ENCODE measurements around the gene EIF5AL1. TPM values are rescaled to one million over a fixed set of nuclear protein-coding genes. Genes with fewer than 3 reads are reported as not detected.
A peak's percentile ranks its signal among the peaks of the same experiment; 100 is the strongest.
"Not testable (repeated sequence)": the region's sequence is repeated elsewhere in the genome, so short reads cannot be mapped to it uniquely, and the experiment has no call there.

EIF5AL1 gene
- total RNA-seq: 1 to 10 TPM in 1 of 5 experiments, under 1 TPM in 3, not detected in 1; 0.15 to 1.0 (median 0.48) TPM
- under 1 TPM; 0.06 to 0.32 TPM for polyA plus RNA-seq
- total RNA-seq: 3.1 reads per million, percentile 16 among the genes with 10 or more reads in this experiment

DNA sequence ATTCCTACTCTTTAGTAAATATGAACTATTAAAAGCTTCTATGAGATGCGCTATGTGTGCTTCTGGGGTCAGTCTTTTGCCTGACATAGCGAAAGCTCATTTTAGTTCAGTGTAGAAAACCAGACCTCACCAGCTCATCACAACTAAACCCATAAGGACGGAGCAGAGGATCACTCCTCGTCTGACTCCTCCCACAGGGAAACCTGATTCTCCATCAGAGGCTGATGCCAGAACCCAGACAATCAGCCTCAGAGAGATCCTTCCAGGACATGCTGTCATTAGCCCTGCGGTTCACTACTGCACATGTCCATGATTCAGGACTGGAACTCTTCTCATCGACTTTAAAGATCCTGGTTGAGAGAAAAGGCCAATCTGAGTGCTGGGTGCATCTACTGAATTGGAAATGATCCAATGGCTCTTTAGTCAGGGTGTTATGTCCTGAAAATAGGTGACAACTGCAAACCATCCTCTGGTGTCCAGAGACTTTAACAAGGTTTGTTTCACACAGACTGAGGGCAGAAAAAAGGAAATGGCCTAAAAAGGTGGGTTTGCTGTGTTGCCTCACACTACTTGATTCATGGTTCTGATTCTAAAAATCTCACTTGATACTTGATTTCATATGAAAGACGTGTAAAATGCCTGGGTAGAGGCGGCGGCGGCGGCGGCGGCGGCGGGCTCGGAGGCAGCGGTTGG is at the start of gene EIF5AL1:
Gene EIF5AL1, plus strand, starts transcription at position 643 of the 693 bp plus-strand sequence. CDS start 117 bp downstream, outside the sequence.
- H3K27me3 Mint-ChIP-seq: peaks cover 0 to 23% (median 4%) of the 10 kb centered on the region in 5 donors

DNA sequence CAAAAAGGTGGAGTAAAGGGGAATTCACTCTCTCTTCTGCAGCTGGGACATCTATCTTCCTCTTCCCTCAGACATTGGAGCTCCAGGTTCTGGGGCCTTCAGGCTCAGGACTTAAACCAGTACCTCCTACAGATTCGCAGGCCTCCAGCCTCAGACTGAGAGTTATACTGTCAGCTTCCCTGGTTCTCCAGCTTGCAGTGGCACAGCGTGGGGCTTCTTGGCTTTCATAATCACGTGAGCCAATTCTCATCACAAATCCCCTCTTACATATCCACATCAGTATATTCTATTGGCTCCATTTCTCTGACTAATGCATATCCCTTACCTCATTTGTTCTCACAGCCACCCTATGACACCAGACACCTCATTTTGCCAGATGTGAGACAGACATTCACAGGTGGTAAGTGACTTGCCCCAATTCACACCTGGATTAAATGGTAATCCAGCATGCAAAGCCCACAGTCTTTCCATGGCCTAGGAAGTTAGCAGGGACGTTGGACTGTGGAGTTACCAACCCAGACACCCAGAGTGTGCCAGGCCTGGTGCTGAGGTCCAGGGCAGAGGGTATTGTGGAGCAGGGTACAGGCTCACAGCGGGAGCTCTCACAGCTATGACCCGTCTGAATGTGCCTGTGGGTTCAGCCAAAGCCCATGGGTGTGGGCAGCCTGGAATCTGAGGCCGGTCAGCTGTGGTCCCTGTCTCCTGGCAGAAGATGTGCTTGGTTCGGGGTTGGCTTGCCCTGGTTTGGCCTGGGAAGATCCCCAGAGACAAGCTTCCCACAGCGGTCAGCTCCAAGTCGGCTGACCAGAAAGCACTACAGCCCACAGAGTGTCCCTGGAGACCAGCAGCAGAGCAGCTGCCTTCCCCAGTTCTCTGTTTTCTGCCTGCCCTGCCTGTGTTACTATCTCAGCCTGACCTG is 48.5 kb upstream of the EIF5AL1 start:
- intact Hi-C loops (cut with micrococcal nuclease): no loop called here
- H3K27me3 Mint-ChIP-seq: peaks cover 0 to 9% (median 0%) of the 10 kb centered on the region in 5 donors
- ChIA-PET POLR2A (interaction anchor here (1.1 kb wide), 1 partner anchor 18 kb away, joined by 3 read pairs; no protein-coding TSS in a partner anchor), CTCF (interaction anchor here (1.0 kb wide), 1 partner anchor 90 kb away, joined by 5 read pairs; no protein-coding TSS in a partner anchor)
- H3K27me3 ChIP-seq (ENCODE audit: control insufficient read depth in 2 of 2, insufficient read depth in 2 of 2, low read length in 2 of 2): no peaks in the 10 kb centered on the region
- H3K4me1 Mint-ChIP-seq: peaks cover 0 to 2% (median 0%) of the 10 kb centered on the region in 7 donors
- H3K36me3 ChIP-seq (ENCODE audit: control insufficient read depth in 2 of 3, insufficient read depth in 3 of 3, low read length in 3 of 3): no peaks in the 10 kb centered on the region
- ATAC-seq (no peak), DNase-seq (no peak)
- no peak overlapping the region for H3K27ac Mint-ChIP-seq
- no peaks in the 10 kb centered on the region for H3K4me1 ChIP-seq (ENCODE audit: control insufficient read depth in 2 of 2, insufficient read depth in 2 of 2, low read length in 2 of 2)
- H3K9me3 Mint-ChIP-seq: no peaks in the 10 kb centered on the region
- H3K9me3 ChIP-seq (ENCODE audit: control insufficient read depth in 2 of 3, low read length in 3 of 3): no peaks in the 10 kb centered on the region
- no peak overlapping the region for H3K27ac ChIP-seq (ENCODE audit: low read depth, low read length)
- H3K4me3 ChIP-seq (ENCODE audit: low read length): no peak overlapping the region
- no peaks in the 10 kb centered on the region for H3K36me3 Mint-ChIP-seq
- no peak overlapping the region for H3K4me3 Mint-ChIP-seq

More for the DNA sequence above, at the start of gene EIF5AL1:
- H3K4me1 Mint-ChIP-seq; intact Hi-C loops (cut with micrococcal nuclease); H3K27ac Mint-ChIP-seq; H3K27me3 ChIP-seq (ENCODE audit: control insufficient read depth in 2 of 2, insufficient read depth in 2 of 2, low read length in 2 of 2); H3K4me3 Mint-ChIP-seq; H3K27ac ChIP-seq (ENCODE audit: low read depth, low read length); H3K36me3 ChIP-seq (ENCODE audit: control insufficient read depth in 2 of 3, insufficient read depth in 3 of 3, low read length in 3 of 3); CTCF ChIA-PET; ATAC-seq; H3K4me3 ChIP-seq (ENCODE audit: low read length); DNase-seq; H3K4me1 ChIP-seq (ENCODE audit: control insufficient read depth in 2 of 2, insufficient read depth in 2 of 2, low read length in 2 of 2); POLR2A ChIA-PET; H3K9me3 Mint-ChIP-seq; H3K9me3 ChIP-seq (ENCODE audit: control insufficient read depth in 2 of 3, low read length in 3 of 3); H3K36me3 Mint-ChIP-seq: not testable (repeated sequence)

- CTCF ChIA-PET: interaction anchor here (0.6 kb wide), 1 partner anchor 105 kb away, joined by 3 read pairs; no protein-coding TSS in a partner anchor
- no peak for ATAC-seq
- intact Hi-C loops (cut with micrococcal nuclease): no loop called here
Observed at GRCh38 chr10:79465341-79465740, 47.0 kb upstream of the EIF5AL1 start.

DNA sequence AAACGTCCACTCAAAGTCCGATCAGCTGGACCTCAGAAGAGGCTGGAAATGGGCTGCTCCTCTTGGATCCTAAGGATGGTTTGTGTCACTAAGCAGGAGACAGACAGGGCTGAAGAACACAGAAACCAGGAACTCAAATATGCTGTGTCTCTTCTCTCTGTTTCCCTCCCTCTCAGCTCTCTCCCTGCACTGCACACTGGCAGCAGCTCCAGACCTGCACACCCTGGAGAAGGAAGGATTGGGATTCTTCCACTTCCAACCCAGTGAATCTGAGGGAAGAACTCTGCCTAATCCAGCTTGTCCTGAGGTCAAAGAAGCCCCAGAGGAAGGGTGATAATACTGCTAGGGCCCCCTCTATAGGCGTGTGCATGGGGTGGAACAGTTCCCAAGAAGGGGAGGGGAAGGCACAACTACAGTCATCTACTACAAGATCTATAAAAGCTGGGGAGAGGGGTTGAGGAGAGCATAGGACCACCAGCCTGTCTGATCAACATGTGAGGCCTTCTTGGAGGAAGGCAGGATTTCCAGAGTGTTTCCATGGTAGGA is 44.2 kb upstream of the EIF5AL1 start:
- Mint-ChIP-seq H3K4me3 (no peak overlapping the region), H3K36me3 (no peaks in the 10 kb centered on the region), H3K27ac (peak overlapping the region in 1 of 9 donors; percentile 48), H3K9me3 (no peaks in the 10 kb centered on the region), H3K4me1 (peaks cover 0 to 2% (median 0%) of the 10 kb centered on the region in 7 donors), H3K27me3 (peaks cover 0 to 21% (median 2%) of the 10 kb centered on the region in 5 donors)
- H3K27ac ChIP-seq (ENCODE audit: low read depth, low read length): no peak overlapping the region
- H3K4me3 ChIP-seq (ENCODE audit: low read length): no peak overlapping the region
- ATAC-seq (peak; percentile 41), DNase-seq (no peak)
- no peaks in the 10 kb centered on the region for H3K27me3 ChIP-seq (ENCODE audit: control insufficient read depth in 2 of 2, insufficient read depth in 2 of 2, low read length in 2 of 2)
- no peaks in the 10 kb centered on the region for H3K36me3 ChIP-seq (ENCODE audit: control insufficient read depth in 2 of 3, insufficient read depth in 3 of 3, low read length in 3 of 3)
- POLR2A ChIA-PET: no interaction called here
- intact Hi-C loops (cut with micrococcal nuclease): no loop called here
- no peaks in the 10 kb centered on the region for H3K4me1 ChIP-seq (ENCODE audit: control insufficient read depth in 2 of 2, insufficient read depth in 2 of 2, low read length in 2 of 2)
- H3K9me3 ChIP-seq (ENCODE audit: control insufficient read depth in 2 of 3, low read length in 3 of 3): no peaks in the 10 kb centered on the region
- CTCF ChIA-PET: interaction anchor here (0.7 to 3.3 kb wide), 7 partner anchors 14 to 175 kb away, joined by 3 to 22 read pairs (median 3); no protein-coding TSS in a partner anchor

More at GRCh38 chr10:79465341-79465740, 47.0 kb upstream of the EIF5AL1 start:
- Mint-ChIP-seq H3K27ac (no peak overlapping the region), H3K27me3 (peaks cover 0 to 7% (median 0%) of the 10 kb centered on the region in 5 donors), H3K36me3 (no peaks in the 10 kb centered on the region), H3K4me3 (no peak overlapping the region), H3K4me1 (peaks cover 0 to 2% (median 0%) of the 10 kb centered on the region in 7 donors), H3K9me3 (no peaks in the 10 kb centered on the region)
- POLR2A ChIA-PET: no interaction called here
- H3K36me3 ChIP-seq (ENCODE audit: control insufficient read depth in 2 of 3, insufficient read depth in 3 of 3, low read length in 3 of 3): no peaks in the 10 kb centered on the region
- H3K9me3 ChIP-seq (ENCODE audit: control insufficient read depth in 2 of 3, low read length in 3 of 3): no peaks in the 10 kb centered on the region
- no peaks in the 10 kb centered on the region for H3K27me3 ChIP-seq (ENCODE audit: control insufficient read depth in 2 of 2, insufficient read depth in 2 of 2, low read length in 2 of 2)
- DNase-seq: no peak
- H3K4me1 ChIP-seq (ENCODE audit: control insufficient read depth in 2 of 2, insufficient read depth in 2 of 2, low read length in 2 of 2): no peaks in the 10 kb centered on the region
- no peak overlapping the region for H3K27ac ChIP-seq (ENCODE audit: low read depth, low read length)
- no peak overlapping the region for H3K4me3 ChIP-seq (ENCODE audit: low read length)

DNA sequence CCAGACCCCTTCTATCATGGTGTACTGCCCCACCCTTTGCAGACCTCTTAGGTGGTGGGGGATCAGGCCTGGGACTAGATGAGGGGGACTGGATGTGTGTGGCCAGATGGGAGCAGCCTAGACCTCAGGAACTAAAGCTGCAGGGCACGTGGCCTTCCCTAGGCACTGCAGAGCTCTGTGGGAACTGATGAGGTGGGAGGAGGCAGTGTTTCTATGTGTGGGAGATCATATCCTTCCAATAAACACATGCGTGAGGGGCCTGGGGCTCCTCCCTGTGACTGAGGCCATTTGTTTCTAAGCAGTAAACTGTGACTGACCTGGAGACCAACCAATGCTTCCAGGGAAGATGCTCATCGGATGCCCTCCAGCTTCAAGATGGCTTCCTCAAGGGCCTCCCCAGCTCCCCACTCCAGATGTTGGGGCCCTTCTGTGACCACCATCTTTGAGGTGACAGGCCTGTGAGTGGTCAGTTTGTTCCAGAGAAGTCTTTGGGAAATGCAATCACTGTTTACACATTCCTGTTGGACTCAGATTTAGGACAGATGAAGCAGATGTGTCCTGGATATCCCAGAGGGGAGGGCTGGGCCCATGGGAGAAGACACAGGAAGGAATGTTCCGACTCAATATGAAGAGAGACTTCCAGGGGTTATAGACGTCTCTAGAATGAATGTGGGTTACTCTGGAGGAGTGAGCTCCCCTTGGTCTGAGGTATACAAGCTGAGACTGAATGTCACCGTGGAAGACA is 43.3 kb upstream of the EIF5AL1 start:
- H3K9me3 Mint-ChIP-seq: no peaks in the 10 kb centered on the region
- intact Hi-C loops (cut with micrococcal nuclease): no loop called here

GRCh38 chr10:79470096-79470495 is 42.2 kb upstream of the EIF5AL1 start:
- no peaks in the 10 kb centered on the region for H3K27me3 ChIP-seq (ENCODE audit: control insufficient read depth in 2 of 2, insufficient read depth in 2 of 2, low read length in 2 of 2)
- H3K36me3 ChIP-seq (ENCODE audit: control insufficient read depth in 2 of 3, insufficient read depth in 3 of 3, low read length in 3 of 3): no peaks in the 10 kb centered on the region
- H3K4me3 ChIP-seq (ENCODE audit: low read length): no peak overlapping the region
- H3K36me3 Mint-ChIP-seq: no peaks in the 10 kb centered on the region
- no peaks in the 10 kb centered on the region for H3K9me3 ChIP-seq (ENCODE audit: control insufficient read depth in 2 of 3, low read length in 3 of 3)
- intact Hi-C loops (cut with micrococcal nuclease): no loop called here
- H3K4me3 Mint-ChIP-seq: no peak overlapping the region
- CTCF ChIA-PET: interaction anchor here (0.7 to 3.3 kb wide), 2 partner anchors 95 to 97 kb away, joined by 3 to 22 read pairs; no protein-coding TSS in a partner anchor
- POLR2A ChIA-PET: no interaction called here
- ATAC-seq (no peak), DNase-seq (no peak)
- no peaks in the 10 kb centered on the region for H3K4me1 ChIP-seq (ENCODE audit: control insufficient read depth in 2 of 2, insufficient read depth in 2 of 2, low read length in 2 of 2)
- peaks cover 0 to 2% (median 0%) of the 10 kb centered on the region in 7 donors for H3K4me1 Mint-ChIP-seq
- peaks cover 0 to 36% (median 12%) of the 10 kb centered on the region in 5 donors for H3K27me3 Mint-ChIP-seq
- no peak overlapping the region for H3K27ac Mint-ChIP-seq
- H3K9me3 Mint-ChIP-seq: no peaks in the 10 kb centered on the region
- no peak overlapping the region for H3K27ac ChIP-seq (ENCODE audit: low read depth, low read length)

More for the DNA sequence above, 43.3 kb upstream of the EIF5AL1 start:
- H3K27ac ChIP-seq (ENCODE audit: low read depth, low read length): no peak overlapping the region
- POLR2A ChIA-PET: no interaction called here
- Mint-ChIP-seq H3K27me3 (peaks cover 0 to 30% (median 5%) of the 10 kb centered on the region in 5 donors), H3K4me1 (peaks cover 0 to 2% (median 0%) of the 10 kb centered on the region in 7 donors), H3K4me3 (no peak overlapping the region), H3K27ac (peak overlapping the region in 1 of 9 donors; percentile 68), H3K36me3 (no peaks in the 10 kb centered on the region)
- no peak overlapping the region for H3K4me3 ChIP-seq (ENCODE audit: low read length)
- CTCF ChIA-PET: interaction anchor here (1.1 to 3.3 kb wide), 2 partner anchors 96 to 176 kb away, joined by 3 to 22 read pairs; no protein-coding TSS in a partner anchor
- no peaks in the 10 kb centered on the region for H3K4me1 ChIP-seq (ENCODE audit: control insufficient read depth in 2 of 2, insufficient read depth in 2 of 2, low read length in 2 of 2)
- H3K36me3 ChIP-seq (ENCODE audit: control insufficient read depth in 2 of 3, insufficient read depth in 3 of 3, low read length in 3 of 3): no peaks in the 10 kb centered on the region
- no peaks in the 10 kb centered on the region for H3K9me3 ChIP-seq (ENCODE audit: control insufficient read depth in 2 of 3, low read length in 3 of 3)
- DNase-seq (no peak), ATAC-seq (no peak)
- H3K27me3 ChIP-seq (ENCODE audit: control insufficient read depth in 2 of 2, insufficient read depth in 2 of 2, low read length in 2 of 2): no peaks in the 10 kb centered on the region

Measured in naive thymus-derived CD4-positive, alpha-beta T cell (primary cell).